ENCODE data around the gene SSH2.

SSH2 gene

GRCh38 chr17:29718446-29719039, 211.5 kb downstream of the SSH2 start (continued):
- TF ChIP-seq ZNF302 (tag by site-specific recombination; IDR thresholded peaks at IDR 0.05; ENCODE audit: low read depth) (no peak), ZNF768 (tag by site-specific recombination; IDR thresholded peaks at IDR 0.05) (no peak), SP2 (tag by site-specific recombination; IDR thresholded peaks at IDR 0.05) (no peak), ZNF248 (tag by site-specific recombination; IDR thresholded peaks at IDR 0.05) (no peak), ZNF311 (tag by site-specific recombination; IDR thresholded peaks at IDR 0.05; ENCODE audit: borderline replicate concordance) (no peak)

DNA sequence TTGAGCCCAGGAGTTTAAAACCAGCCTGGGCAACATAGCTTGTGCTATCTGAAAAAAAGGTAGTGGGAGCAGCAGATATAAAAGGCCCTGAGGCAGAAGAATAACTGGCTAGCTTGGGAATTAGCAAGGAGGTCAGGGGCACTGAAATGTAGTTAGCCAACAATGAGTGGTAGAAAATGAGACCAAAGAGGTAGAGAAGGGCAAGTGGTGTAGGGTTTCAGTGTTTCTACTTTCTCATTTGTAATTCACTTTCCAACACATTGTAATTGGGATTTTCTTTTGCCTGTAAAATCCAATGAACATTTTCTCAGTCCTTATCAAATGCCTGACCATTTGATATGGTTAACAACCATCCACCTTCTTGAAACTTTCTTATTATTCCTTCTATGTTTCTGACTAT, 212.2 kb downstream of the SSH2 start:
- no peak overlapping the region for H3K27ac ChIP-seq (ENCODE audit: extremely low read depth, low read depth, low read length)
- CTCF ChIA-PET: interaction anchor here (0.8 kb wide), 1 partner anchor 402 kb away, joined by 3 read pairs; no protein-coding TSS in a partner anchor
- POLR2A ChIA-PET: no interaction called here
- no peaks in the 10 kb centered on the region for H3K36me3 ChIP-seq (ENCODE audit: control insufficient read depth in 2 of 2, insufficient read depth in 1 of 2, low read length in 2 of 2)
- TF ChIP-seq, protein P1, sequence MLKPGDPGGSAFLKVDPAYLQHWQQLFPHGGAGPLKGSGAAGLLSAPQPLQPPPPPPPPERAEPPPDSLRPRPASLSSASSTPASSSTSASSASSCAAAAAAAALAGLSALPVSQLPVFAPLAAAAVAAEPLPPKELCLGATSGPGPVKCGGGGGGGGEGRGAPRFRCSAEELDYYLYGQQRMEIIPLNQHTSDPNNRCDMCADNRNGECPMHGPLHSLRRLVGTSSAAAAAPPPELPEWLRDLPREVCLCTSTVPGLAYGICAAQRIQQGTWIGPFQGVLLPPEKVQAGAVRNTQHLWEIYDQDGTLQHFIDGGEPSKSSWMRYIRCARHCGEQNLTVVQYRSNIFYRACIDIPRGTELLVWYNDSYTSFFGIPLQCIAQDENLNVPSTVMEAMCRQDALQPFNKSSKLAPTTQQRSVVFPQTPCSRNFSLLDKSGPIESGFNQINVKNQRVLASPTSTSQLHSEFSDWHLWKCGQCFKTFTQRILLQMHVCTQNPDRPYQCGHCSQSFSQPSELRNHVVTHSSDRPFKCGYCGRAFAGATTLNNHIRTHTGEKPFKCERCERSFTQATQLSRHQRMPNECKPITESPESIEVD (tag by site-specific recombination; IDR thresholded peaks at IDR 0.05): peak; percentile 66
- TF ChIP-seq ZNF274 (IDR thresholded peaks at IDR 0.05; ENCODE audit: low read length) (no peak), ZNF274 (tag by site-specific recombination; IDR thresholded peaks at IDR 0.05; ENCODE audit: borderline replicate concordance) (no peak), PRDM1 (tag by site-specific recombination; IDR thresholded peaks at IDR 0.05) (peak; percentile 53; the same call in 1 of the 2 replicates), BCL11B (tag by site-specific recombination; IDR thresholded peaks at IDR 0.05; ENCODE audit: low read depth) (no peak)
- H3K9me3 ChIP-seq (ENCODE audit: control insufficient read depth, insufficient read depth, low read depth, low read length): no peaks in the 10 kb centered on the region
- peaks cover 3% of the 10 kb centered on the region; the same call in 1 of the 2 replicates for H3K4me1 ChIP-seq (ENCODE audit: control insufficient read depth, insufficient read depth, low read length)
- H3K4me3 ChIP-seq (ENCODE audit: low read depth, low read length): no peak overlapping the region

- no peak overlapping the region for H3K27ac ChIP-seq (ENCODE audit: extremely low read depth, low read depth, low read length)
- TF ChIP-seq ZNF555 (tag by site-specific recombination; conservative IDR thresholded peaks at IDR 0.05) (no peak), ZNF10 (tag by site-specific recombination; IDR thresholded peaks at IDR 0.05) (no peak), ZNF19 (tag by site-specific recombination; IDR thresholded peaks at IDR 0.05; ENCODE audit: low read depth) (no peak)
- ChIA-PET CTCF (interaction anchor here (0.7 to 0.8 kb wide), 2 partner anchors 77 to 136 kb away, joined by 3 read pairs; no protein-coding TSS in a partner anchor), POLR2A (no interaction called here)
- no peaks in the 10 kb centered on the region for H3K9me3 ChIP-seq (ENCODE audit: control insufficient read depth, insufficient read depth, low read depth, low read length)
- H3K4me1 ChIP-seq (ENCODE audit: control insufficient read depth, insufficient read depth, low read length): no peaks in the 10 kb centered on the region
- H3K4me3 ChIP-seq (ENCODE audit: low read depth, low read length): no peak overlapping the region
- no peaks in the 10 kb centered on the region for H3K36me3 ChIP-seq (ENCODE audit: control insufficient read depth in 2 of 2, insufficient read depth in 1 of 2, low read length in 2 of 2)
These were observed 213.5 kb downstream of the SSH2 start for GRCh38 chr17:29716566-29716965.

DNA sequence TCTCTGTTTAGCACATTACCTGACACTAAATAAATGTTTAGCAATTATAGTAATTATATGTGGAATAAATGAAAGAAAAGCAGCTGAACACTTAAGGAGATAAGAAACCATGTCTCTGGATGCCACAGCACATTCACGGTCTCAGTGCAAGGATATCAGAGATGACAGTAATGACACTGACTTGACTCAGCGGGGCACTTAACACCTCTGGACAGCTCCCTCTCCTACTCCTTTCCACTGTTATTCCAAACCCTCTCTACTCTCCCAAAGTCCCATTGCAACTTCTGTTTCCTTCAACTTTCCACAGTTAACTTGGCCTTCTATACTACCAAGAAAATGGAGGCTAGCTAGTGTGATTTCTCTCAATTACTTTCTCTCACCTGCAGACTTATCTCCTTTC, 214.3 kb downstream of the SSH2 start:
- ChIA-PET POLR2A (no interaction called here), CTCF (no interaction called here)
- Histone ChIP-seq H3K4me3 (ENCODE audit: low read depth, low read length) (no peak overlapping the region), H3K9me3 (ENCODE audit: control insufficient read depth, insufficient read depth, low read depth, low read length) (no peaks in the 10 kb centered on the region), H3K27ac (ENCODE audit: extremely low read depth, low read depth, low read length) (no peak overlapping the region), H3K36me3 (ENCODE audit: control insufficient read depth in 2 of 2, insufficient read depth in 1 of 2, low read length in 2 of 2) (no peaks in the 10 kb centered on the region), H3K4me1 (ENCODE audit: control insufficient read depth, insufficient read depth, low read length) (peaks cover 5% of the 10 kb centered on the region; the same call in 1 of the 2 replicates)
- TF ChIP-seq ZNF677 (tag by site-specific recombination; IDR thresholded peaks at IDR 0.05): no peak
- TF ChIP-seq ZBTB1 (tag by site-specific recombination; IDR thresholded peaks at IDR 0.05): no peak
- peak; percentile 37; the same call in 1 of the 2 replicates for TF ChIP-seq PRDM1 (tag by site-specific recombination; IDR thresholded peaks at IDR 0.05)
- no peak for TF ChIP-seq ZNF747 (tag by site-specific recombination; IDR thresholded peaks at IDR 0.05)
- TF ChIP-seq BCL11B (tag by site-specific recombination; IDR thresholded peaks at IDR 0.05; ENCODE audit: low read depth): no peak
- peak; percentile 62 for TF ChIP-seq REST (tag by site-specific recombination; IDR thresholded peaks at IDR 0.05)
- TF ChIP-seq ZNF626 (tag by site-specific recombination; IDR thresholded peaks at IDR 0.05): no peak
- no peak for TF ChIP-seq ZNF544 (tag by site-specific recombination; IDR thresholded peaks at IDR 0.05)
- TF ChIP-seq ZNF140 (tag by site-specific recombination; IDR thresholded peaks at IDR 0.05): no peak
- no peak for TF ChIP-seq ZNF174 (tag by site-specific recombination; IDR thresholded peaks at IDR 0.05)
- TF ChIP-seq ZNF221 (tag by site-specific recombination; IDR thresholded peaks at IDR 0.05; ENCODE audit: borderline replicate concordance): no peak

Data from HEK293 (cell line).